Gastroesophageal sphincter (tissue), 3 donors: ENCODE results near the gene CSNK2A1.

Experiments
- CTCF ChIP-seq, 4 experiments: fragments of 200-600 bp in 2 of 4; fragments of 450-650 bp in 2 of 4; sonication (generic) in 1 of 4; IDR thresholded peaks; one replicate each; pipeline ENCODE4 v1.5.1; 2017 to 2019; ENCODE audit warnings: antibody characterized with exemption in 4 of 4, mild to moderate bottlenecking in 2 of 4, moderate library complexity in 2 of 4
- EP300 ChIP-seq: sonication (generic); formaldehyde crosslinking; IDR thresholded peaks from one replicate; pipeline ENCODE4 v1.6.1; 2017; ENCODE audit warnings: antibody characterized with exemption, mild to moderate bottlenecking
- POLR2A ChIP-seq, 2 donors: fragments of 450-650 bp; IDR thresholded peaks; one replicate each; pipeline ENCODE4 v1.6.1; 2017; ENCODE audit warnings: antibody characterized with exemption in 2 of 2, mild to moderate bottlenecking in 2 of 2, moderate library complexity in 1 of 2
- POLR2AphosphoS5 ChIP-seq: sonication (generic); formaldehyde crosslinking; IDR thresholded peaks from one replicate; pipeline ENCODE4 v1.6.1; 2017; ENCODE audit warnings: antibody characterized with exemption

GRCh38 chr20:517221-517620 is 26.4 kb downstream of the CSNK2A1 start:
- TF ChIP-seq CTCF (IDR thresholded peaks at IDR 0.05) (no peak), POLR2A (IDR thresholded peaks at IDR 0.05) (no peak), POLR2AphosphoS5 (no peak), EP300 (no peak)
